ENCODE results near the gene PRR5L.
A peak's percentile ranks its signal among the peaks of the same experiment; 100 is the strongest.
"Not testable (repeated sequence)": the region's sequence is repeated elsewhere in the genome, so short reads cannot be mapped to it uniquely, and the experiment has no call there.

PRR5L gene

DNA sequence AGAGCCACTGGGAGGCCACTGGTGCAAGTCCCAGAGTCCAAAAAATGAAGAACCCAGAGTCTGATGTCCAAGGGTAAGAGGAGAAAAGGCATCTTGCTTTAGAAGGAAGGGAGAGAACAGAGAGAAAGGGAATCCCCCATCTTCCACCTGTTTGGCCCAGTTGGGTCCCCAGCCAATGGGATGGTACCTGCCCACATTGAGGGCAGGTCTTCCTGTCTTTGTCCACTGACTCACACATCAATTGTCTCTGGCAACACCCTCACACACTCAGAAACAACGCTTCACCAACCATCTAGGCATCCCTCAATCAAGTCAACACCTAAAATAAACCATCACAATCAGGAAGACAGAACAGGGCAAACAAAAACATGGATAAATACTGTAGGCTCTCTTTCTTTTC is 13.2 kb upstream of the PRR5L start:
- DNase-seq: no peak

DNA sequence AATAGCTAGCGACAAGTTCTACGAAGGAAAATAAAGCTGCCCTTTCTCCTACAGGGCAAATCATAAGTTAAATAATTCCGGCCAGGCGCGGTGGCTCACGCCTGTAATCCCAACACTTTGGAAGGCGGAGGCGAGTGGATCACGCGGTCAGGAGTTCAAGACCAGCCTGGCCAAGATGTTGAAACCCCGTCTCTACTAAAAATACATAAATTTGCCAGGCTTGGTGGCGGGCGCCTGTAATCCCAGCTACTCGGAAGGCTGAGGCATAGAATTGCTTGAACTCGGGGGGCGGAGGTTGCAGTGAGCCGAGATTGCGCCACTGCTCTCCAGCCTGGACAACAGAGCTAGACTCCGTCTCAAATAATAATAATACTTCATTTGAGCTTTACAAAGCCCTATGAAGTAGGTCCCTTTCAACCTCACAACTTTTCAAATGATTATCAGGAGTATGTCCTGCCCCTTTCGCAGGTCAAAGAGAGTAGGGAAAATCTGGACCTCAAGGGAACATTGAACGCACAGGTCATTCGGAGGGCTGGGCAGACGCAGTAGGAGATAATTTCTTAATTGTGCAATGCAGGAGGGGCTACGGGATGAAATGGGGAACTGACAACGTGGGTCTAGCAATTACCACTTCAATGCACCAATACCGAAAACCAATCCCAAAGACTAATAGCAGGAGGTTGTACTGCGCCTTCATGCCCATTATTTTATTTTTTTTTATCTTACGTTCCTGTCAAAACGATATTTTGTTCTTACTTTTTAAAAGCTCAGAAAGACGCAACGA is 7.5 kb upstream of the PRR5L start:
- DNase-seq: no peak

DNA sequence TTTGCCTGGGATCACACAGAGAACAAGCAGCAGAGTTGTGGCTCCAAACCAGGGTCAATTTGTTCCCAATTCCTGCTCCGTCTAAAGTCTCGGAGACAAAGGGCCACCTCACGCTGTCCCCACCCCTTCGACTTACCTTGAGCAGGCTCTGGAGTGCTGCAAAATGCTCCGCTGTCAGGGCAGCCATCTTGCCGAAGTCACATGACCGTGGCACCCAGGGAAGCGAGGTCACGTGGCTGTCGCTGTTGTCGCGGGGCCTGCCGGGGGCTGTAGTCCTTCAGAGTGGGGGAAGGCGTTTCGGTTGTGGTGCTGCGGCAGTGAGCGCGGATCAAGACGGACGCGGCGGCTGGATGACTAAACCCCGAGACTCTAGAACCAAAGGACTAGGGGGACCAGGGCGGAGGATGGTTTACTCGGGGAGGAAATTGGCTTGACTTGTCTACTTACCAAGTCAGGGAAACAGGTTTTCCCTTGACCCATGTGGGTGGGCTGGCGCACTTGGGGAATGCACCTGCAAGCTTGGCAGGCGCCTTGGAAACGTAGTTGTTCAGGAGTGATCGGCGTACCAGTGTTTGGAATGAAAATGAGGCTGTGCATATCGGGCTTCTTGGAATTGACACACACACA is 6.7 kb upstream of the PRR5L start, which contains the start of gene COMMD9:
Gene COMMD9 (minus strand): TSS at position 199 of the 627 bp plus-strand sequence. CDS start 12 bp downstream, at position 187.
- DNase-seq: peak; percentile 95

DNA sequence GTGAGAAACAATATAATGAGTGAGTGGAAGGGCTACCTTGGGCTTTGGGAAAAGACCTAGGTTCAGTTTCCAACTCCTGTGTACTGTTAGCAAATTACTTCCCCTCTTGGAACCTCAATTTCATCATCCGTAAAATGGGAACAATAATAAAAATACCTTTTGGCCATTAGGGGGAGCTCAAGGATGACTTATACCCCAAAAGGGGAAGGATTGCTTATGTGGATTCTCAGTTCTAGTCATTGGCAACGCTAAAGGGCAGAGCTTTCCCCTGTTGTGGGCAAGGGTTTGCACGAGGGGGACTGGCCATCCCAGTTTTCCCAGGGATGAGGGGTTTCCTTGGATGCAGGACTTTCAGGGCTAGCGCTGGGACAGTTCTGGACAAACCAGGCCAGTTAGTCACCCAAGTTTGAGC is 3.8 kb upstream of the PRR5L start:
- no peak for DNase-seq

DNA sequence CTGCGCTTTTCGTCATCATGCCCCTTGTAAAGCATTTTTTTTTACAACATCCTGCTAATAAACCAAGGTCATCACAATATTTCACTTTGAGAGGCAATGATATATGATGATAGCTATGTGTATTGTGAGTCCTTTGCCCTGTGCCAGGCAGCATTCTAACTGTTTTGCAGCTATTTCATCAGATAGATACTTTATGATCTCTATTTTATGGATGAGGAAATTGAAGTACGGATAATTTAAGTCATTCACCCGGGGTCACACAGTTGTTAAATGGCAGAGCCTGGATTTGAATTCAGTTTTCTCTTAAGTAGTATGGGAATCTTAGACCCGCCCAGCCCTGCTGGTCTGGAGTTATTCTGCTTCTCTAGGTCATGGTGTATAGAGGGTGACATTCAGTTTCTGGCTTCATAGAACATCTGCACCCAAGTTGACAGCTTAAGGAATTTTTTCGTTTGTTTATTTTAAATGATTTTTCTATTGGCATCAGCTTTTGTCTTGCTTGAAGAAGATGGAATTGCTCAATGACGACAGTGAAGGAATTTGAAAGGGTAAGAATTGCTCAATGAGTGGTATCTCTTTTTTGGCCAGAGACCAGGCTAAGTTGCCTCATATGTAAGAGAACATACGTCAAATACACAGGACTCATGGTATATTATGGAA is 926 bp downstream of the PRR5L start:
- DNase-seq: no peak

DNA sequence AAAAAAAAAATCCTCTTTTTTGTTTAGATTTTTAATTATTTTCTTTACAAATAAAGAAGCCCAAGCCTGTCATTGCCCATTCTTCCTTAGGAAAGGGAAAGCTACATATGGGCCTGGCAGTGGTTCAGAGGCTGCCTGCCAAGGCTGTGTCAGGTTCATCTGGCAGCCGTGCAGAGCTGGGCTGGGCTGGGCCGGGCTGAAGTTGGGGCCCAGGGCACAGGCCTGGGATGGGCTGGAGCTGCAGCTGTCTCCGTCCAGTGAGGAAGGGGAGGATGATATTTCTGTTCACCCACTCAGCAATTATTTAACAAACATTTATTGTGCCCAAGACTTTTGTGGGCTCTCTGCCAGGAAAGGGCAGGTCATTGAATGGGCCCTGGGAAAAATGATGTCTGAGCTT is 4.6 kb downstream of the PRR5L start:
- DNase-seq: no peak

DNA sequence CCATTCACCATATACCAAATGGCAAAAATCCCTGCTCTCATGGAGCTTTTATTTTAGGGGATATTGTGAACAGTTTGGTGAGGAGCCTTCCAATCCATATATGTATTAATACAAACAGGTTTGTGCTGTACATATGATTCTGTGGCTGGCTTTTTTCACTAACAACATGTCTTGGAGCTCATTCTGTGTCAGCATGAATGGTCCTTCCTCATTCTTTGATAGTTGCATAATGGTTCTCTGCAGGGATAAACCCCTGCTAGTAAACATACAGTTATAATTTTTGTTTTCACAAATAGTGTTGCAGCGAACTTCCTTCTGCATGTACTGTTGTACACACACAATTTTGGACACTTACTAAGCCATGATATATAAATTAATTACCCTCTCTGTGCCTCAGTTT is 8.3 kb downstream of the PRR5L start:
- no peak for DNase-seq

DNA sequence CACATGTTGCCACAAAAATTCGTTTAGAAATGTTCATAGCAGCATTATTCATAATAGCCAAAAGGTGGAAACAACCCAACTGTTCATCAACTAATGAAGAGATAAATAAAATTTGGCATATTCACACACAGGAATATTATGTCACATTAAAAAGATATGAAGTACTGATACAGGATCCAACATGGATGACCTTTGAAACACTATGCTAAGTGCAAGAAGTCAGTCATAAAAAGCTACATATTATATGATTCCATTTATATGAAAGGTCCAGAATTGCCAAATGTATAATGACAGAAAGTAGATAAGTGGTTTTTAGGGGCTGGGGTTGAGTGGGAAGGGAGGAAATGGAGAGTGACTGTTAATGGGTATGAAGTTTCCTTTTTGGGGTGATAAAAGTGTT is 9.0 kb downstream of the PRR5L start:
- no peak for DNase-seq

DNA sequence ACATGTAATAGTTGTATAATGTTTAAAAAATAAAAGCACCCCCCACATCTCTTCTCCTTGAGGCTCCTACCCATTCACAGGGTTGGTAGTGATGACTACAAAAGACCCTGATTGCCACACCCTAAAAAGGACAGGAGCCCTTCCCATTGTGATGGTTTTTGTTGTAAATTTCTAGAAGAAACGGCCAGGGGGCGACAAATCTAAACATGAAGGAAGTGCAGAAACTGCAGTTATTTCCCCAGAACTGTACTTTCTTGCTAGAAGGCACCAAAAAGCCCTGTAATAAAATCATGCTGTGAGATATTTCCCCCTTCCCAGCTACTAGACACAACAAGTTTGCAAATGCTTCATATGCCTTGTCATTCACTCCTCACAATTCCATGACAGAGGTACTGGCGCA is 10.8 kb downstream of the PRR5L start:
- DNase-seq: no peak

DNA sequence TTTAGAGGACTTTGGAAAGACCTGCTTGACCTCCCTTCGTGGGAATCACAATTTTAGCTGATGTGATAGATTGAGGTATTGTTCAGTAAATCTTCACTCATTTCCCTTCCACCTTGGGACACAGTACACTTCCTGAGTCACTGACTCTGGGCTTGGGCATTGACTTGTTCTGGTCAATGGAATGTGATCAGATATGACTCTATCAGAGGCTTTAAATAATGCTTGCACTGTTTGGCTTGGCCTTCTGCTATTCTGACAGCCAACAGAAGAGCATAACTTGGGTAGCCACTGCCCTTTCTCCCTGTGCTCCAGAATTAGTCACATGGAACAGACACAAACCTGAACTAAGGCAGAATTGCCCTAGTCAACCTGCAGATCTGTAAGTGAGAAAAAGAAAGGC is 12.5 kb downstream of the PRR5L start:
- DNase-seq: no peak

DNA sequence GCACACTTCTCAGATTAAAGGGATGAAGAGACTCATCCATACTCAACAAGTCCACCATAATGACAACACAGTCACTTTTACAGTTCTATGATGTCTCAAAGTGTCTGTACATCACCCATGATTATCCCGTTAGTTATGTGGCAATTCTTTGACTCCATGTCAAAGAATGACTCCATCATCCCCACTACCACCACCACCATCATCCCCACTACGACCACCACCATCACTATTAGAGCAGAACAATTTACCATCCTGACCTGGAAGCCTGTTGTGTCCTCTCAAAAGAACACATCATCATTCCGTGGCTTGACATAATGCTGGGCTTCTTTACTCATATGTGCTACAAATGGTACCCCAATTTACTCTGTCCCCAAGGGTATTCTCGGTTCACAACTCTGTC is 13.7 kb downstream of the PRR5L start:
- DNase-seq: no peak

DNA sequence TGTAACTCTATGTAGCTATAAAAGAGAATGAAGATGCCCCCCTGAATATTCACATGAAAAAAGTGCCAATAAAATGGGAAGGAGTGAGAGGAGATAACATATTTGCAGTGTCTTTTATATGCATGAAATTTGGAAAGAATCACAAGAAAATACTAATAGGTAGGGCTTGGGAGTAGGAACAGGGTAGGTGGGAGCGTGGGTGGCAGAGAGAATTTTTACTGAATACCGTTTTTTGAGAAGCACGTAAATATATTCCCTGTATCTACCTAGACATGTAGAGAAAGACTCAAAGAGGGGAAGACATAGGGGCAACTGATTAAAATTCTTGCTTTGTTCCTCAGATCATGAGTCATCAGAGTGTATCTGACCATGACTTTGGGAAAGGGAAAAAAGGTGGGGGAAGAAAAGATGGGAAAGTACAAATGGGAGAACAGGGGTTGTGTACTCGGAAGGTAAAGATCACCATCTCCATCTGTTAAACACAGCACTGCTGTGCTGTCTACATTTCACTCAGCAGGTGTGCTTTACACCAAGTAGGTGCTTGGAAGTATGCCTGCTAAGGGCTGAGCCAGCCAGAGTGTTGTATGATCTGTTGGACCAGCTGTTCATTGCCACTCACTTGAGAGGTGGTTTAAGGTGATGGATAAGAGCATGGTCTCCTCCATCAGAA is 16.0 kb downstream of the PRR5L start:
- DNase-seq: no peak

DNA sequence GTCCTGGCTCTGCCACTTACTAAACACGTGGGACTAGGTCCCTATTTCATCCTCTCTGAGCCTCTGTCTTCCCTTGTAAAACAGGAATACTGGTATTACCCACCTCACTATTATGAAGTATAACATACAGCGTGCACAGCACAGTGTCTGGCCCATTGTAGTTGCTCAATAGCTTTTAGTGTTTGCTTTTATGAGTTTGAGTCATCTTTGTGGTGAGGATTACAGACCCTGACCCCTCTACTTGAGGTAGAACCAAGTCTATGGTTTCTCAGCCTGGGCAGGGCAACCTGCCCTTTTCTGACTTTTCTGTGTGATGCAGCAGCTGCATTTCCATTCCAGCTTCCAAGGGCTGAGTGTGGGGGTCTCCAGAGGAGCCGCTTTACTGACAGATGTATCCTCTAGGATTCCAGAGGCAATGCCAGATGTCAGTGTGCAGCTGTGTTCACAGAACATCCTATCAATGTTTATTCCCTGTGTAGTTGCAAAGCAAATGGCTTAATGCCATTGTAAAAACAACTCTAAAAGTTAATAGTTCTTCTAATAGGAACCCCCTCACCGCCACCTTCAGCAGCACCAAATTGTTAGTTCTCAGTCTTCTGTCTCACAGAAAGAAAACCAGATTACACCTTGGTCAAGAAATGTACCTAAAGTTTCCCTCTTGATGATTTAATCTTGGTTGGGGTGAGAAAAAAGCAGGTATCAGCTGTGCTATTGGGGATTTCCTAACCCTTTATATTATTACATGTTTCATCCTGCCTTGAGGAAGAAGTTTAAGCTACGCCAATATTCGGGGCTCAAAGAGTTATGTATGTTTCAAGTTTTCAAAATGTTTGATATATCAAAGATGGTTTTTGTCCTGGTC is 16.8 kb downstream of the PRR5L start:
- no peak for DNase-seq

DNA sequence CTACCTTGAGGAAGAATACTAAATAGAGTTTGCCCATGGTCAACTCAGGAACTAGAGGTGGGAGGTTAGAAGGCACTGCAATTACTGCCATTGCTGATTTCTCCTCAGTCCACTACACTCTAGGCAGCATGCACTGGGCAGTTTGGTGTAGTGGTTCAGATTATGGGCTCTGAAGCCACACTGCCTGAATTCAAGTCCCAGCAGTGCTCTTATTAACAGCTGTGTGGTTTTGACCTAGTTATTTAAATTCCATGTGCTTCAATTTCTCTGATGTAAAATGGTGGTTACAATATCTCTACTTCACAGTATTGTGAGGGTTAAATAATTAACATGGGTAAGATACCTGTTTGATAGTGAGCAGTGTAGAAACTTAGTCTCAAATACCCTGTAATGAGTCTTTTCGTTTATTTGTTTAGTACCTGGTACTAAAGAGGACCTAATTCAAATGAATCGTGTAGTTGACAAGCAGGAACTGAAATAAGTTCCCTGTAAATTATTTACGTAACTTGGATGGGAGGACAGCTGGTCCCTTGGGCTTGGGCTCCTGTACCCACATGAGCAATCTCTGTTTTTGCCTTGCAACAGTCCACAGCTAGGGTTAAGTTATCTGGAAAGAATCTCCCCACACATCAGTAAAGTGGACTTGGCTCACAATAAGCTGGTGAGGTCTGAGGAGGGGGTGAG is 17.8 kb downstream of the PRR5L start:
- DNase-seq: no peak

DNA sequence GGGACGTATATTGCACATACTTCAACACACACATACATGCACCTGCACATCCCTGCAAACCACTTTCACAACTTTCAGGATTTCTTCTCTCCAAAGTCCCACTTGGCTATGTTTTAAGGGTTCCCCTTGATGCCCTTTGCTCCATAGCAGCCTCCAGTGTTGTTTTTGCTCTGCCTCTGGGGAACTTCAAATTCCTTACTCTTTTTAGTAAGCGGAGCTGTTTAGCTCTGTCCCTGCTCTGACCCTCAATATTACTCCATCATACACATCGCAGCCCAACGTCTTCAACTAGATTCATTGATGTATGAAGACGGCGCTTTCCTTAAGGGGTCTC is 18.3 kb downstream of the PRR5L start:
- DNase-seq: no peak

DNA sequence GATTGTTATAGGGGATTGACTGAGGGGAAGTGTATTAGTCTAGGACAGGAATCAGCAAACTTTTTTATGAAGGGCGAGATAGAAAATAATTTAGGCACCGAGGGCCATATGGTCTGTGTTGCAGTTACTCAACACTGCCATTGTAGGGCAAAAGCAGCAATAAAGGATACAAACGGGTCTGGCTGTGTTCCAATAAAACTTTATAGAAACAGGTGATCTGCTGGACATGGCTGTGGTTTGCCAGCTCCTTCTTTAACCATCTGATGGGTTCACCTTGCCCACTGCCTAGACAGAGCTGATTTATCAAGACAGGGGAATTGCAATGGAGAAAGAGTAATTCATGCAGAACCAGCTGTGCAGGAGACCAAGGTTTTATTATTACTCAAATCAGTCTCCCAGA is 20.0 kb downstream of the PRR5L start:
- no peak for DNase-seq

DNA sequence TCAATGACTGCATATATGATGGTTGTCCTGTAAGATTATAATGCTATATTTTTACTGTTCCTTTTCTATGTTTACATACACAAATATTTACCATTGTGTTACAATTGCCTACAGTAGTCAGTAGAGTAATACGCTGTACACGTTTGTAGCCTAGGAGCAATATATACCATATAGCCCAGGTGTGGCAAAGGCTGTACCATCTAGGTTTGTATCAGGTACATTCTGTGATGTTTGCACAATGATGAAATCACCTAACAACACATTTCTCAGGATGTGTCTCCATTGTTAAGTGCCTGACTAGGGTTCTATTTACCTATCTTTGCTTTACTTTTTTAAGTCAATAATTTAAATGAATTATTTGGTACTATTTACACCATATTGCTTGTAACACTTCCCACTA is 21.9 kb downstream of the PRR5L start:
- no peak for DNase-seq

DNA sequence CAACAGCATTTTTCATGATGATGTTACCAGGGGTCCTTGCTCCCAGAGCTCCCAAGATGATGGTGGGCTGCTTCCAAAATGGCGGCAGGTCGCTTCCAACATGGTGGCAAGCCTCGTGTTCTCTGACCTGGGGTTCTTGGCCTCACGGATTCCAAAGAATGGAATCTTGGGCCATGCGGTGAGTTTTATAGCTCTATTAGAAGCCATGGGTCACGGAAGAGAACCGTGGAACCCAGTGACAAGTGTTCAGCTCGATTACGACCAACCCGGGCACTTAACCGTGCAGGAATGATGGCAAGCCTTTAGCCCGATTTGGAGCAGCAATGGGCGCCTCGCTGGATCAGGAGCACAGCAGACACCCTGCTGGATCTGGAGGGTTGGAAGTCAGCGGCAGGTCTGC is 28.9 kb downstream of the PRR5L start:
- DNase-seq: not testable (repeated sequence)

DNA sequence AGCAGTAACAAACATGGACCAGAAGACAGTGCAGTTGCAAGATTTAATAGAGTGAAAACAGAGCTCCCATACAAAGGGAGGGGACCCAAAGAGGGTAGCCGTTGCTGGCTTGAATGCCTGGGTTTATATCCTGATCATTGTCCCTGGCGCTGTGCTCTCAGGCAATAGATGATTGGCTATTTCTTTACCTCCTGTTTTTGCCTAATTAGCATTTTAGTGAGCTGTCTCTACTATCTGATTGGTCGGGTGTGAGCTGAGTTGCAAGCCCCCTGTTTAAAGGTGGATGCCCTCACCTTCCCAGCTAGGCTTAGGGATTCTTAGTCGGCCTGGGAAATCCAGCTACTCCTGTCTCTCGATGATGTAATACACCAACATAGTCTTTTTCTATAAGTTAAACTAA is 29.3 kb downstream of the PRR5L start:
- DNase-seq: not testable (repeated sequence)

DNA sequence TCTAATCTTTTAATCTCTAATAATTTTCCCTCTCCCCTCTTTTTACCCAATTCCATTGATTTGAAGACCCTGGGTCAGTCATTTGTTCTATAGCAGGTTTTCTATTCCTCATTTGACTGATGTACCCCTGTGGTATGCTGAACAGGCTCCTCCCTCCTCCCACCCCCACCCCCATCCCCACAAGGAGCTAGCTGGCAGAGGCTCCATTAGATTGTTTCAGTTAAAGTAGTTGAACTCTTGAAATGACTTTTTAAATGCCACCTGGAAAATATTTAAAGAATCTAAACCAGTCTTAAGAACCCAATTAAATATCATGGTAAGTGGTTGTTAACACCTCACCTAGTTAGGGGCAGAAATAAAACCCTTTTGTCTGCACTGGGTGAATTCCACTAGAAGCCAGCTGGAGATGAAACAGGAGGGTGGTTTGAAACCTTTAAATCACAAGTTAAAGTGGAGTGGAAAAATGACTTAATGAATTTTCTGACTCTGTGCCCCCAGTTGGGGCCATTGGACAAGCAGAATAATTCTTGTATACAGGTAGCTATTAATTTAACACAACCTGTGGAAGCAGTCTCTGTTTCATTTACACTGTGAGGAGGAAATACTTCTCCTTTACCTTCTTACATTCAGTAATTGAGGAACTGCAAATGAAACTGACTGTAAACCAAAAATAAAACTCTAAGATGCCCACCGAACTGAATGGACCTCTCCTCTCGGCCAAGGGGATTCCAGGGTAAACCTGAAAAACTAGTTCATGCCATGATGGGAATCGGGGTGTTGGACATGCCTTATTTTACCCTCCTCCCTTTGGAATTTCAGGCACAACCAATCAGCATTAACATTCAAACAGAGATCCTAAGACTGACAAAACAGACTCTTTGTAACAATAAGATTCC is 30.7 kb downstream of the PRR5L start:
- no peak for DNase-seq
